Keratinocyte (primary cell): ENCODE measurements around the gene HERC3.

Experiments used
- CTCF ChIP-seq, 3 experiments: IDR thresholded peaks in 1 of 3; conservative IDR thresholded peaks in 1 of 3; optimal IDR thresholded peaks in 1 of 3; 2 replicates in 2 of 3; 3 replicates in 1 of 3; pipeline versions ENCODE3 to v1.5.1; 2011; ENCODE audit warnings: low read length in 3 of 3, mild to moderate bottlenecking in 3 of 3, moderate library complexity in 2 of 3, control low read depth in 1 of 3, inconsistent platforms in 1 of 3; ENCODE audit not compliant: insufficient read depth in 2 of 3; ENCODE audit errors: extremely low read depth in 1 of 3
- EZH2 ChIP-seq: IDR thresholded peaks from one replicate; pipeline ENCODE4 v1.6.1; 2012; ENCODE audit warnings: inconsistent platforms, mild to moderate bottlenecking, low read length, moderate library complexity

GRCh38 chr4:88745581-88746163 is 153.4 kb downstream of the HERC3 start:
- TF ChIP-seq CTCF (optimal IDR thresholded peaks at IDR 0.05 in 1 of 3, IDR thresholded peaks at IDR 0.05 in 1 of 3, conservative IDR thresholded peaks at IDR 0.05 in 1 of 3; ENCODE audit: extremely low read depth in 1 of 3, insufficient read depth in 2 of 3, low read length in 3 of 3) (no peak), EZH2 (no peak)
